Thoracic aorta endothelial cell (primary cell): ENCODE data around the gene C2CD4C. TPM values are rescaled to one million over a fixed set of nuclear protein-coding genes. Genes with fewer than 3 reads are reported as not detected.

Source experiments
- small RNA-seq: library from RNA; depleted of rRNA; stranded (forward); fragments of <200 nt; gene quantifications from one replicate; pipeline ENCODE3, GENCODE V24; 2012
- total RNA-seq: library from RNA; depleted of rRNA; stranded (reverse); fragments of >200 nt; gene quantifications from 2 replicates; pipeline ENCODE4 v1.2.3, GENCODE V29; 2012

C2CD4C gene
- total RNA-seq, result 0.13 and 0.29 TPM in 2 replicates

GRCh38 chr19:408902-409515 is at the start of gene C2CD4C:
Gene C2CD4C, minus strand, starts transcription at chr19:409147. Its CDS starts 786 bp downstream, at chr19:408361.

Small RNA genes lying within 50 kb of the gene (small RNA-seq; reads per million reads assigned to genes)
- 0.21 reads per million for gene RNA5SP462

Other genes with a start within 250 kb of the C2CD4C start
- gene PLPP2, start 117.7 kb downstream of the C2CD4C start, total RNA-seq, result 2.9 and 4.8 TPM in 2 replicates
- 12.0 and 15.3 TPM in 2 replicates for gene MIER2, start 64.4 kb downstream of the C2CD4C start, total RNA-seq
- 1.7 and 2.0 TPM in 2 replicates for gene SHC2, start 51.9 kb upstream of the C2CD4C start, total RNA-seq
- gene MADCAM1, start 87.3 kb upstream of the C2CD4C start, total RNA-seq, result 0.07 and 0.13 TPM in 2 replicates
- gene TPGS1, start 98.3 kb upstream of the C2CD4C start, total RNA-seq, result 21.2 and 29.1 TPM in 2 replicates
- 68.5 and 69.9 TPM in 2 replicates for gene CDC34, start 122.6 kb upstream of the C2CD4C start, total RNA-seq
- gene GZMM, start 134.9 kb upstream of the C2CD4C start, total RNA-seq, result not detected in 2 replicates
- gene BSG, start 163.4 kb upstream of the C2CD4C start, total RNA-seq, result 251 and 322 TPM in 2 replicates
- 0.36 and 0.40 TPM in 2 replicates for gene HCN2, start 180.7 kb upstream of the C2CD4C start, total RNA-seq
- 33.2 and 37.4 TPM in 2 replicates for gene POLRMT, start 224.4 kb upstream of the C2CD4C start, total RNA-seq
- gene FGF22, start 230.7 kb upstream of the C2CD4C start, total RNA-seq, result not detected in 2 replicates